MM.1S (cell line): ENCODE data around the gene FETUB.

Source experiments
- EZH2 ChIP-seq: fragments of 300-600 bp; sonication (generic); optimal IDR thresholded peaks from 2 replicates; pipeline ENCODE3; 2017; ENCODE audit warnings: low read depth, mild to moderate bottlenecking, antibody characterized with exemption, low read length, mixed read lengths
- EZH2phosphoT487 ChIP-seq: fragments of 300-600 bp; sonication (generic); IDR thresholded peaks from 2 replicates; pipeline ENCODE4 v1.6.1; 2018; ENCODE audit warnings: antibody characterized with exemption, low read length
- TF ChIP-seq, protein P1 (sequence below): fragments of 300-600 bp; sonication (generic); IDR thresholded peaks from 2 replicates; pipeline ENCODE4 v1.5.1; 2016; ENCODE audit warnings: antibody characterized with exemption, low read length, mixed read lengths

DNA sequence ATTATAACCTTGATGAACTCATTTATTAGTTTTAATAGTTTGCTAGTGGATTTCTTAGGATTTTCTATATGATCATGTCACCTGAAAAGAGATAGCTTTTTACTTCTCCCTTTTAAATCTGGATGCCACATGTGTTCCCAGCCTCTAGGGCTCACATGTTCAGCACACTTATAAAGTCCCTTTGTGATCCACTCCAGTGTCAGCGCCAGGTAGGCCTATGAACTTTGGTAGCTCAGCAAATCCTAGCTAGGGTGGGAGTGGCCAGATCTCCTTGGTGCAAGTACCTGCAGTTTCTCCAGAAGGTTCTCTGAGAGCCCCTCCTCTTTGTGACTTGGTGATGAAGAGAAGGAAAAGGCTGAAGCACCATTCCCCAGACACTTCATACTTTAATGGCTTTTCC is 8.7 kb downstream of the FETUB start:
- TF ChIP-seq, protein P1, sequence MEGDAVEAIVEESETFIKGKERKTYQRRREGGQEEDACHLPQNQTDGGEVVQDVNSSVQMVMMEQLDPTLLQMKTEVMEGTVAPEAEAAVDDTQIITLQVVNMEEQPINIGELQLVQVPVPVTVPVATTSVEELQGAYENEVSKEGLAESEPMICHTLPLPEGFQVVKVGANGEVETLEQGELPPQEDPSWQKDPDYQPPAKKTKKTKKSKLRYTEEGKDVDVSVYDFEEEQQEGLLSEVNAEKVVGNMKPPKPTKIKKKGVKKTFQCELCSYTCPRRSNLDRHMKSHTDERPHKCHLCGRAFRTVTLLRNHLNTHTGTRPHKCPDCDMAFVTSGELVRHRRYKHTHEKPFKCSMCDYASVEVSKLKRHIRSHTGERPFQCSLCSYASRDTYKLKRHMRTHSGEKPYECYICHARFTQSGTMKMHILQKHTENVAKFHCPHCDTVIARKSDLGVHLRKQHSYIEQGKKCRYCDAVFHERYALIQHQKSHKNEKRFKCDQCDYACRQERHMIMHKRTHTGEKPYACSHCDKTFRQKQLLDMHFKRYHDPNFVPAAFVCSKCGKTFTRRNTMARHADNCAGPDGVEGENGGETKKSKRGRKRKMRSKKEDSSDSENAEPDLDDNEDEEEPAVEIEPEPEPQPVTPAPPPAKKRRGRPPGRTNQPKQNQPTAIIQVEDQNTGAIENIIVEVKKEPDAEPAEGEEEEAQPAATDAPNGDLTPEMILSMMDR: no peak
- TF ChIP-seq EZH2phosphoT487 (no peak), EZH2 (no peak)
